NCI-H748 treated with DMSO at 0.1 percent for 48 hours (cell line): ENCODE results near the gene MTG2.

Experiments used
- DNase-seq: peaks from one replicate; lab custom pipeline; 2025; lab: John Stamatoyannopoulos, UW

The MTG2 gene

GRCh38 chr20:62182469-62183425 lies at the start of gene MTG2:
MTG2 (plus strand) TSS chr20:62183028; CDS start chr20:62193421, 10,393 bp downstream.
- DNase-seq, result peak; percentile 60

GRCh38 chr20:62133051-62133845 lies 49.6 kb upstream of the MTG2 start:
- DNase-seq, result no peak

- no peak for DNase-seq
These were observed 49.0 kb upstream of the MTG2 start for GRCh38 chr20:62133864-62134263.

- no peak for DNase-seq
These were observed 48.0 kb upstream of the MTG2 start for GRCh38 chr20:62134735-62135231.

- no peak for DNase-seq
These were observed 47.1 kb upstream of the MTG2 start for GRCh38 chr20:62135573-62136266.

- no peak for DNase-seq
These were observed 46.3 kb upstream of the MTG2 start for GRCh38 chr20:62136283-62137091.

GRCh38 chr20:62137092-62137384 lies 45.8 kb upstream of the MTG2 start:
- DNase-seq, result no peak

GRCh38 chr20:62137478-62138203 lies 45.2 kb upstream of the MTG2 start:
- DNase-seq, result no peak

GRCh38 chr20:62138204-62138543 lies 44.7 kb upstream of the MTG2 start:
- DNase-seq, result no peak

GRCh38 chr20:62138912-62139311 lies 43.9 kb upstream of the MTG2 start:
- DNase-seq, result no peak

GRCh38 chr20:62139636-62140035 lies 43.2 kb upstream of the MTG2 start:
- no peak for DNase-seq

GRCh38 chr20:62141043-62141396 lies 41.8 kb upstream of the MTG2 start:
- no peak for DNase-seq

- DNase-seq, result no peak
These were observed 41.2 kb upstream of the MTG2 start for GRCh38 chr20:62141397-62142251.

- no peak for DNase-seq
These were observed 40.4 kb upstream of the MTG2 start for GRCh38 chr20:62142252-62143080.

GRCh38 chr20:62143081-62143956 lies 39.5 kb upstream of the MTG2 start, which contains the start of the genes PSMA7 and SS18L1:
PSMA7 (minus strand) TSS chr20:62143394; CDS start chr20:62143303, 91 bp downstream.
SS18L1 (plus strand) TSS chr20:62143769; CDS start chr20:62143821, 52 bp downstream.
- no peak for DNase-seq

- no peak for DNase-seq
These were observed 38.6 kb upstream of the MTG2 start for GRCh38 chr20:62143957-62144825.

- DNase-seq, result no peak
These were observed 37.2 kb upstream of the MTG2 start for GRCh38 chr20:62145688-62146018.
